GM21619 (cell line): ENCODE data around the gene ALKBH6.
"Not testable (repeated sequence)": the region's sequence is repeated elsewhere in the genome, so short reads cannot be mapped to it uniquely, and the experiment has no call there.

ENCODE experiments used
- ATAC-seq: cut with Tn5 transposase; IDR thresholded peaks from one replicate; pipeline ENCODE4 v1.9.1; 2021; ENCODE audit not compliant: unreplicated experiment

The ALKBH6 gene

DNA sequence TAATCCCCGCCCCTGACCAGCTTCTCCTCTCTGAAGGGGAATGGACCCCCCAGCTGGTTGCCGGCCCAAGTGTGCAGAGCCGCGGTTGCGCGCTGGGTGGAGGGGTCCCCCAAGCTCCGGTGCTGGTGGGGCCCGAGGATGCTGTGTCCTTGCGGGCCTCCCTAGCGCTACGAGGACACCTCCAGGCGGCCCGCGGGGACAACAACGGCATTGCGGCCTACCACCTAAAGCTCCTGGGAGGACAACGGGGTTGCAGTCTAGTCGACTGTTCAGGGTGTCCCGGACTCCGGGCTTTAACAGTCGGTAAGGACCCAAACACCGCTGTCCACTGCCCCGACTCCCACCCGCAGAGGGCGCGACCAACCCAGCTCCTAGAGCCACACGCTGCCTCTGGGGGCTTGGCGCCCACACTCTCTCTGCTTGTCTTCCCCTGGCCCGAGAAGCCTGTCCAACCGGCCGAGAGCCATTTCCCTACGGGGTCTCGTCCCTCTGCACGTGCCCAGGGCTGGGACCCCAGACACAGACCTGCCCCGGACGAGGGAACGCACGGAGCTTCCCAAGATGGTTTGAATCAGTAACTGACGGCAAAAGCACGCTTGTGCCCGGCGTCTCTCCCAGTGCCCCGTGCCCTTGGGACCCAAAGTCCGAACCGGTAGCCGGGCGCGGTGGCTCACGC lies 20.0 kb downstream of the ALKBH6 start:
- no peak for ATAC-seq

GRCh38 chr19:35992907-35993765 lies 20.9 kb downstream of the ALKBH6 start:
- ATAC-seq, result no peak

- no peak for ATAC-seq
These were observed 22.1 kb downstream of the ALKBH6 start for GRCh38 chr19:35991731-35992450.

DNA sequence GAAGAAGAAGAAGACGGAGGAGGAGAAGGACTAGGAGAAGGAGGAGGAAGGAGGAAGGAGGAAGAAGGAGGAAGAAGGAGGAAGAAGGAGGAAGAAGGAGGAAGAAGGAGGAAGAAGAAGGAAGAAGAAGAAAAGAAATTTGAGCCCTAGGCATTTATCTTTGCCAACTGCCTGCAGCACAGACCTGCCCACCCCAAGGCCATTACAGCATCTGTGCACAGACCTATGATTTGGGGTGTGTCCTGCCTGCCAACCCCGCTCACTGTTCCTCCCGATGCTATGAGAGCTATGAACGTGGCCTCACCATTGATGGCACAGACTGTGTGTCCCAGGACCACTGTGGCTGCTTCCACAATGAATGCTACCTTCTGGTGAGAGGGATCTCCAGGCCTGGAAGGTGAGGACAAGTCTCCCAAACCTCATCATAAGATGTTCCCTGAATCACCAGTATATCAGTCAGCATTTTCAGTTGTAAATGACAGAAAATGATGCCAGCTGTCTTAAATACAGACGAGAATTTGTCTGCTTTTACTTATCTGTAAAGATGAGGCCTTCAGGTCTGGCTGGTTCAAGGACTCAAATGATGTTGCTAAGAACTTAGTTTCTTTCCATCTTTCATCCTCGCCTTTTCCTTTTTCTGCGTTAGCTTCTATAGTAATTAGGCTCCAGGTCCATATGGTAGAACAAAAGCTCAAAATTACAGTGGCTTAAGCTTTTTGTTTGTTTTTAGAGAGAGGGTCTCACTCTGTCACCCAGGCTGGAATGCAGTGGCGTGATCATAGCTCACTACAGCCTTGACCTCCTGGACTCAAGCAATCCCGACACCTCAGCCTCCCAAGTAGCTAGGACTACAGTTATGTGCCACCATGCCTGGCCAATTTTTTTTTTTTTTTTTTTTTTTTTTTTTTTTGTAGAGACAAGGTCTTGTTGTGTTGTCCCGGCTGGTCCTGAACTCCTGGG lies 23.0 kb downstream of the ALKBH6 start:
- no peak for ATAC-seq

DNA sequence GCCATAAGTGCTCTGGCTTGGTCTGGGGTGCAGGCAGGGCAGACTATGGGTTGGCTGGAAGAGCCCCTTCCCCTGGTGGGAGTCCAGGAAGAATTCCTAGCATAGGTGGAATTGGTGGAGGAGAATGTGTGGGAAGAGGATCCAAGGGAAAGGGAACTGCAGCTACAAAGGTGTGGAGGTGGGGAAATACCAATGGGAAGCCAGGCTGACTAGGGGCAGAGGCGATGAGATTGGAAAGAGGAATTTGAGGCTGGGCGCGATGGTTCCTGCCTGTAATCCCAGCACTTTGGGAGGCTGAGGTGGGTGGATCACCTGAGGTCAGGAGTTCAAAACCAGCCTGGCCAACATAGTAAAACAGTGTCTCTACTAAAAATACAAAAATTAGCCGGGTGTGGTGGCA lies 23.9 kb downstream of the ALKBH6 start:
- no peak for ATAC-seq

- ATAC-seq, result no peak
These were observed 25.2 kb downstream of the ALKBH6 start for GRCh38 chr19:35988824-35989223.

DNA sequence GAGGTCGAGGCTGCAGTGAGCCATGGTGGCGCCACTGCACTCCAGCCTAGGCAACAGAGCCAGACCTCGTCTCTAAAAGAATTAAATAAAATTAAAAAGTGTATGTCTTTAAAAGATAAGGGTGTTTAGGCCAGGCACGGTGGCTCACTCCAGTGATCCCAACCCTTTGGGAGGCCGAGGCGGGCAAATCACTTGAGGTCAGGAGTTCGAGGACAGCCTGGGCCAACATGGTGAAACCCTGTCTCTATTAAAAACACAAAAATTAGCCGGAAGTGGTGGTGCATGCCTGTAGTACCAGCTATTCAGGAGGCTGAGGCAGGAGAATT lies 26.5 kb downstream of the ALKBH6 start:
- ATAC-seq, result no peak

DNA sequence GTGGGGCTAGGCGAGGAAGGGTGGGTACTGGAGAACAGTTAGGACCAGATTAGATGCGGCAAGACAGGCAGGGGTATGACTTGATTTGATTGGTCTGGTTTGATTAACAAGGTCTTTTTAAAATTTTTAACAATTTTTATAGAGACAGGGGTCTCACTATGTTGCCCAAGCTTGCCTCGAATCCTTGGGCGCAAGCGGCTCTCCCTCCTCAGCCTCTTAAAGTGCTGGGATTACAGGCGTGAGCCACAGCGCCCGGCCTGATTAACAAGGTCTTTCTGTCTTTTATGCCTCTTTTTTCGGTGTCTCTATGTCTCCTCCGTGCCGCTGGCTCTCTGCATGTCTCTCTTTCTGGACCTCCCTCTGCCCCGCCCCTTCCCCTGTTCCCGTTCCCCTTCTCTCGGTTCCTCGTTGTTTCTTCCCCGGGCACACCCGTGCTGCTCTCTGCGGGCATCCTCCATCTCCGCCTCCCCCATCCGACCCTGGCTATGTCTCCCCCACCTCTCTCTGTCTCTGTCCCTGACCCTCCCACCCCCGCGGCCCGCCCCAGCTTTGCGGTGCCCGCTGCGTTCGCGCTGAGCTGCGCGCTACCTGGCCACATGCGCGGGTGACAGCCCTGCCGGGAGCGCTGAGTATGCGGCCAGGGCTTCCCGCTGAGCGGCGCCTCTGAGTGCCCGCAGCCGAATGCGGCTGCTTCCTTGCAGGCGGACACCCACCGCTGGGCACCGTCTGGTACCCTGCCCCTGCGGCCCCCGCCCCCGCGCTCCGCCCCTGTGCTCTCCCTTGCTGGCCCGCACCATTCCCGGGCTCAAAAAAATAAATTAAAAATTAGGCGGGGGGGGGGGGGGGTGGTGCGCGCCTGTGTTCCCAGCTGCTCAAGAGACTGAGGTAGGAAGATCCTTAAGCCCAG lies 27.1 kb downstream of the ALKBH6 start:
- ATAC-seq, result no peak

- ATAC-seq, result no peak
These were observed 27.9 kb downstream of the ALKBH6 start for GRCh38 chr19:35986111-35986510.

GRCh38 chr19:35983177-35983576 lies 30.8 kb downstream of the ALKBH6 start:
- no peak for ATAC-seq

- not testable (repeated sequence) for ATAC-seq
These were observed 33.0 kb downstream of the ALKBH6 start for GRCh38 chr19:35980997-35981396.

GRCh38 chr19:35978832-35979365 lies 35.1 kb downstream of the ALKBH6 start:
- ATAC-seq, result no peak

DNA sequence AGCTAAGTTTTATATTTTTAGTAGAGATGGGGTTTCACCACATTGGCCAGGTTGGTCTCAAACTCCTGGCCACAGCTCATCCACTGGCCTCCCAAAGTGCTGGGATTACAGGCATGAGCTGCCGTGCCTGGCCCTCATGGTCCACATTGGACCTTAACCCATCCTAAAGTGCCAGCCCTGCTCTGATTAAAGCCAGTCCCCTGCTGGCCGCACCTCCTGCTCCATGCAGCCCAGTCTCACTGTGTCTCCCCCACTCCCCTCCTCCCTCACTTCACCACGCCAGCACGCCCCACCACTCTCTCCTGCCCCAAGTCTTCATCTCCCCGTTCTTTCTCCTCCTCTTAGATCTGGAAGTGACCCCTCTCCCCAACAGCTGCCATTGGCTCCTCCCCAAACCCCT lies 35.7 kb downstream of the ALKBH6 start:
- no peak for ATAC-seq

DNA sequence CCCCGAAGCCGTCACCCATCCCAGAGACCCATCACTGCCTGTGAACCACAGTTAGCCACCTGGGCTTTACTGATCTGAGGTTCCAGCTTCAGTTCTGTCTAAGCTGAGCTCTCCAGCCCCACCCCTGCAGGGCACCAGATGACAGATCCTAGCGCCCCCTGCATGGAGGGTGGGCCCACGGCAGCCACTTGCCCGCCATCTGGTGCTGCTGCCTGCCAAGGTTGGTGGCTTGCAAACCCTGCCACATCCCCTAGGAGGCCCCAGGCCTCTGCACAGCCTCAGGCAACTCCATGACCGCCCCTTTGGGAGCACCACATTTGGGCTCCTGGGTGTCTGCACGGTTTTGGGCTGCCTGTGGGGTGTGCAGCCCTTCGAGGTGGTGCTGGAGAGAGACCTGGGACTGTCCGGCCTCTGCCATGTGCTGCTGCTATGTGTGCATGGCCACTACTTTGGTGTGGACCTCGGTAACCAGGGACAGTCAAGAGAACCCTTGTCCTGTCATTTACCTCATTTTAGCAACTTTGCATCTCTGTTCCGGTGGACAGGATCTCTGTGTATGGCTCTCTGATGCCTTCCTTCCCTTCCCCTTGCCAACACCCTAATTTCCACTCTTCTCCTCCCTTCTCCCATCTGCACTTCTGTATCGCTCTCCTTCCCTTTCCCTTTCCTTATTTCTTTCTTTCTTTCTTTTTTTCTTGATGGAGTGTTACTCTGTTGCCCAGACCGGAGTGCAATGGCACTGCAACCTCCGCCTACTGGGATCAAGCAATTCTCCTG lies 36.4 kb downstream of the ALKBH6 start:
- no peak for ATAC-seq

- ATAC-seq, result no peak
These were observed 38.3 kb downstream of the ALKBH6 start for GRCh38 chr19:35975608-35976214.

GRCh38 chr19:35973487-35973886 lies 40.5 kb downstream of the ALKBH6 start:
- no peak for ATAC-seq

- no peak for ATAC-seq
These were observed 47.2 kb downstream of the ALKBH6 start for GRCh38 chr19:35966771-35967170.

DNA sequence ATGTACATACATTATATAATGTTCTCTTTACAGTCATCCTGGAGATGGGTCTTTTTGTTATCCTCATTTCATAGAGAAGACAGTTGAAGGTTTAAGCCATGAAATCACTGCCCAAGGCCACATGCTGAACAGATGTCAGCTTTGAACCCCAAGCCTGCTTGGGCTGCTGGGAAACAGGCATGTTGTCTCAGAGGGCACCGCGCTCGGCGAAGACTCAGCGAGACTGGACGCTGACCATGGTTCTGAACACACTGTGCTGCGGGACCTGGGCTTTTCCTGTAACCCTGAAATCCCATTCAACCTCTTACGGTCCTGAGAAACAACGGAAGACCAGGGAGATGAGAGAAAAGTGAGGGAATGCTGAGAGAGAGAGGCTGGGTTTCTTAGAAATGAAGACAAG lies 50.5 kb downstream of the ALKBH6 start:
- ATAC-seq, result no peak
